Natural killer cell (primary cell): ENCODE data around the gene MBD3. TPM values are rescaled to one million over a fixed set of nuclear protein-coding genes. Genes with fewer than 3 reads are reported as not detected.
"Not testable (repeated sequence)": the region's sequence is repeated elsewhere in the genome, so short reads cannot be mapped to it uniquely, and the experiment has no call there.

Experiments used
- ATAC-seq, 3 donors: fragments of 150-1000 bp in 2 of 3; fragments of 200-7000 bp in 1 of 3; cut with Tn5 transposase; 1 replicate in 1 of 3; 2 replicates in 2 of 3; pipeline ENCODE4 v1.10.0; 2021; ENCODE audit warnings: mild to moderate bottlenecking in 2 of 3, moderate library complexity in 2 of 3
- DNase-seq, 2 donors: peaks; one replicate each; pipeline versions ENCODE4 v3.0.0 to v3.0.0-alpha.2; 2013 to 2021; ENCODE audit warnings: mixed read lengths in 1 of 2
- H3K27ac ChIP-seq: one replicate; pipeline ENCODE4 v1.5.1; 2013; ENCODE audit warnings: mild to moderate bottlenecking, low read length
- H3K27me3 ChIP-seq: one replicate; pipeline ENCODE4 v1.6.1; 2013; ENCODE audit warnings: low read length; ENCODE audit not compliant: control insufficient read depth, insufficient read depth
- H3K36me3 ChIP-seq: one replicate; pipeline ENCODE4 v1.6.1; 2013; ENCODE audit warnings: low read length; ENCODE audit not compliant: control insufficient read depth, insufficient read depth
- H3K4me1 ChIP-seq: one replicate; pipeline ENCODE4 v1.6.1; 2013; ENCODE audit warnings: low read length; ENCODE audit not compliant: control insufficient read depth, insufficient read depth
- H3K4me3 ChIP-seq: one replicate; pipeline ENCODE4 v1.5.1; 2013; ENCODE audit warnings: low read length
- H3K9me3 ChIP-seq: one replicate; pipeline ENCODE4 v1.6.1; 2013; ENCODE audit warnings: low read length; ENCODE audit not compliant: control insufficient read depth, insufficient read depth
- H3K27ac Mint-ChIP-seq, 2 donors: one replicate each; pipeline ENCODE4 v1.8.0; 2022; ENCODE audit warnings: mild to moderate bottlenecking in 2 of 2, mixed read lengths in 2 of 2, moderate library complexity in 1 of 2
- H3K27me3 Mint-ChIP-seq, 2 donors: one replicate each; pipeline ENCODE4 v1.8.0; 2022; ENCODE audit warnings: low read depth in 2 of 2, mixed read lengths in 2 of 2
- H3K36me3 Mint-ChIP-seq: one replicate; pipeline ENCODE4 v1.8.0; 2022; ENCODE audit warnings: mixed read lengths
- H3K4me1 Mint-ChIP-seq, 2 donors: one replicate each; pipeline ENCODE4 v1.8.0; 2022; ENCODE audit warnings: mixed read lengths in 2 of 2
- H3K4me3 Mint-ChIP-seq: one replicate; pipeline ENCODE4 v1.8.0; 2022; ENCODE audit warnings: mild to moderate bottlenecking, moderate library complexity, mixed read lengths
- H3K9me3 Mint-ChIP-seq, 2 donors: one replicate each; pipeline ENCODE4 v1.8.0; 2022; ENCODE audit warnings: mixed read lengths in 2 of 2
- CTCF ChIP-seq: fragments of 200-600 bp; IDR thresholded peaks from one replicate; pipeline ENCODE4 v1.8.0; 2022; ENCODE audit warnings: antibody characterized with exemption
- WGBS: methylation state at CpG from one replicate; pipeline ENCODE4 v1.1.7; 2013; ENCODE audit warnings: missing lambda C conversion rate; ENCODE audit not compliant: insufficient coverage; 5-methylcytosine and 5-hydroxymethylcytosine counted together
- intact Hi-C: fragments of 100-400 bp; cut with micrococcal nuclease; formaldehyde crosslinking; loops from one replicate; pipeline ENCODE4 v1.14.2; 2022
- total RNA-seq, 4 donors: library from RNA; stranded (reverse); fragments of 120-200 nt in 1 of 4; gene quantifications; one replicate each; pipeline versions ENCODE4 v1.2.3 to v1.2.4, GENCODE V29; 2013 to 2022

MBD3 gene
- total RNA-seq, 3 donors from 2014 or later (not counting 1 experiment from before 2014, with no cell fraction given), result 55.9 to 66.7 (median 59.0) TPM

- no peaks in the 10 kb centered on the region for H3K9me3 ChIP-seq
- Mint-ChIP-seq H3K36me3 (no peaks in the 10 kb centered on the region), H3K27me3 (peaks cover 0 to 9% of the 10 kb centered on the region in 2 donors), H3K4me3 (no peak overlapping the region), H3K4me1 (peaks cover 0 to 6% of the 10 kb centered on the region in 2 donors), H3K27ac (no peak overlapping the region), H3K9me3 (no peaks in the 10 kb centered on the region)
- ATAC-seq, result no peak
- H3K4me1 ChIP-seq, result peaks cover 6% of the 10 kb centered on the region
- H3K36me3 ChIP-seq, result no peaks in the 10 kb centered on the region
- DNase-seq, result no peak
- no peak overlapping the region for H3K4me3 ChIP-seq
- intact Hi-C loops, result loop anchor here (5.0 to 10.0 kb wide), 2 partner anchors 123 to 275 kb away; no protein-coding TSS in a partner anchor
- H3K27ac ChIP-seq, result no peak overlapping the region
- no peaks in the 10 kb centered on the region for H3K27me3 ChIP-seq
- 82% methylated on average over 4 of the region's 4 CpGs for WGBS
- TF ChIP-seq CTCF, result no peak
Measured at GRCh38 chr19:1549332-1549945, 43.2 kb downstream of the MBD3 start.

- H3K9me3 Mint-ChIP-seq, result no peaks in the 10 kb centered on the region
- no peak overlapping the region for H3K27ac ChIP-seq
- H3K27me3 ChIP-seq, result peaks cover 2% of the 10 kb centered on the region
- H3K27ac Mint-ChIP-seq, result no peak overlapping the region
- no peak for DNase-seq
- ATAC-seq, result no peak
- no peaks in the 10 kb centered on the region for H3K4me1 ChIP-seq
- 41% methylated on average over 17 of the region's 17 CpGs for WGBS
- peaks cover 6 to 11% of the 10 kb centered on the region in 2 donors for H3K27me3 Mint-ChIP-seq
- H3K4me3 Mint-ChIP-seq, result no peak overlapping the region
- H3K4me1 Mint-ChIP-seq, result no peaks in the 10 kb centered on the region
- no peaks in the 10 kb centered on the region for H3K36me3 ChIP-seq
- no peak overlapping the region for H3K4me3 ChIP-seq
- intact Hi-C loops, result loop anchor here (10.0 kb wide), 1 partner anchor 284 kb away; no protein-coding TSS in a partner anchor
- no peaks in the 10 kb centered on the region for H3K9me3 ChIP-seq
- no peak for TF ChIP-seq CTCF
- H3K36me3 Mint-ChIP-seq, result no peaks in the 10 kb centered on the region
Measured at GRCh38 chr19:1540365-1540925, 52.2 kb downstream of the MBD3 start.

DNA sequence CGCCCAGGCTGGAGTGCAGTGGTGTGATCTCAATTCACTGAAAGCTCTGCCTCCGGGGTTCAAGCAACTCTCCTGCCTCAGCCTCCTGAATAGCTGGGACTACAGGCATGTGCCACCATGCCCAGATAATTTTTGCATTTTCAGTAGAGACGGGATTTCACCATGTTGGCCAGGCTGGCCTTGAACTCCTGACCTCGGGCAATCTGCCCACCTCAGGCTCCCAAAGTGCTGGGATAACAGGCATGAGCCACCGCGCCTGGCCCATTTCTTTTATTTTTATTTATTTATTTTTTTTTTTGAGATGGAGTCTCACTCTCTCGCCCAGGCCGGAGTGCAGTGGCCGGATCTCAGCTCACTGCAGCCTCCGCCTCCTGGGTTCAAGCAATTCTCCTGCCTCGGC is 52.9 kb downstream of the MBD3 start:
- peaks cover 6 to 11% of the 10 kb centered on the region in 2 donors for H3K27me3 Mint-ChIP-seq
- not testable (repeated sequence) for H3K9me3 ChIP-seq, H3K4me3 Mint-ChIP-seq, H3K36me3 Mint-ChIP-seq, H3K27ac ChIP-seq, ATAC-seq, DNase-seq, H3K27me3 ChIP-seq, H3K27ac Mint-ChIP-seq, H3K4me1 ChIP-seq, H3K9me3 Mint-ChIP-seq, H3K4me3 ChIP-seq, H3K36me3 ChIP-seq, H3K4me1 Mint-ChIP-seq
- WGBS, result 88% methylated on average over 9 of the region's 11 CpGs
- intact Hi-C loops, result loop anchor here (10.0 kb wide), 1 partner anchor 285 kb away; no protein-coding TSS in a partner anchor

DNA sequence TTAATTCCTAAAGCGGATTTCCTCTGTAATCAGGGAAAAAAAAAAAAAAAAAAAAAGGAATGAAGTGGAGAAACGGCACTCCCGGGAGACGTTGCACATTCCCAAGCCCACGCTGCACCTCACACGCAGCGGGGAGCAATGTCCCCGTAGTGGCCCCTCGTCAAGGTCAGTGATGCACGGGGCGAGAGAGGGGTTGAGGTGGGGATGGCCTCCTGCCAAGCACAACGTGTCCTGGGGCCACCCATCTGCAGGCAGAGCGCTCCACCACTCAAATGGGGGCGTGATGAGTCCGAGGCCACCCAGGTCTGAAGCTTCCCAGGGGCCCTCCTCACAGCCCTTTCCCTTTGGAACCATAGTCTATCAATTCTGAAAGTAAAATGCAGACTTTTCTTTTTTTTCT is 53.7 kb downstream of the MBD3 start:
- H3K4me1 ChIP-seq, result no peaks in the 10 kb centered on the region
- H3K27me3 Mint-ChIP-seq, result peaks cover 6 to 11% of the 10 kb centered on the region in 2 donors
- WGBS, result 70% methylated on average over 15 of the region's 15 CpGs

GRCh38 chr19:1535699-1536098 is 57.0 kb downstream of the MBD3 start:
- H3K9me3 ChIP-seq, H3K4me1 ChIP-seq, DNase-seq, H3K4me1 Mint-ChIP-seq, H3K27me3 ChIP-seq, intact Hi-C loops, H3K27me3 Mint-ChIP-seq, H3K27ac Mint-ChIP-seq, H3K27ac ChIP-seq, H3K9me3 Mint-ChIP-seq, H3K4me3 ChIP-seq, H3K36me3 Mint-ChIP-seq, H3K4me3 Mint-ChIP-seq, H3K36me3 ChIP-seq, ATAC-seq: not testable (repeated sequence)
- 96% methylated on average over 7 of the region's 7 CpGs for WGBS

More for the DNA sequence above, 53.7 kb downstream of the MBD3 start:
- H3K27me3 ChIP-seq, result peaks cover 2% of the 10 kb centered on the region
- H3K27ac ChIP-seq, result no peak overlapping the region
- Mint-ChIP-seq H3K27ac (no peak overlapping the region), H3K4me3 (no peak overlapping the region), H3K36me3 (no peaks in the 10 kb centered on the region), H3K9me3 (no peaks in the 10 kb centered on the region), H3K4me1 (no peaks in the 10 kb centered on the region)
- ATAC-seq, result no peak
- intact Hi-C loops, result no loop called here
- DNase-seq, result no peak
- TF ChIP-seq CTCF, result no peak
- H3K4me3 ChIP-seq, result no peak overlapping the region
- H3K9me3 ChIP-seq, result no peaks in the 10 kb centered on the region
- H3K36me3 ChIP-seq, result no peaks in the 10 kb centered on the region
